Duodenal mucosa (tissue), 2 donors: ENCODE measurements around the gene SPIN2B.

Experiments used
- H3K27ac ChIP-seq: one replicate; pipeline ENCODE4 v1.7.0; 2013; ENCODE audit warnings: low read depth, low read length
- H3K27me3 ChIP-seq, 2 donors: one replicate each; pipeline ENCODE4 v1.7.0; 2013; ENCODE audit warnings: low read length in 2 of 2, control low read depth in 1 of 2; ENCODE audit not compliant: insufficient read depth in 2 of 2, control insufficient read depth in 1 of 2
- H3K36me3 ChIP-seq, 2 donors: one replicate each; pipeline ENCODE4 v1.7.0; 2013; ENCODE audit warnings: low read length in 2 of 2, control low read depth in 1 of 2; ENCODE audit not compliant: insufficient read depth in 2 of 2, control insufficient read depth in 1 of 2
- H3K4me1 ChIP-seq, 2 donors: one replicate each; pipeline ENCODE4 v1.7.0; 2013; ENCODE audit warnings: low read length in 2 of 2, control low read depth in 1 of 2; ENCODE audit not compliant: insufficient read depth in 2 of 2, control insufficient read depth in 1 of 2
- H3K4me3 ChIP-seq, 2 donors: one replicate each; pipeline ENCODE4 v1.7.0; 2013; ENCODE audit warnings: low read length in 2 of 2, low read depth in 1 of 2
- H3K9ac ChIP-seq, 2 donors: one replicate each; pipeline ENCODE4 v1.7.0; 2013; ENCODE audit warnings: low read length in 2 of 2, low read depth in 1 of 2
- H3K9me3 ChIP-seq, 2 donors: one replicate each; pipeline ENCODE4 v1.7.0; 2013; ENCODE audit warnings: low read length in 2 of 2, control low read depth in 1 of 2; ENCODE audit not compliant: control insufficient read depth in 1 of 2

Gene SPIN2B

DNA sequence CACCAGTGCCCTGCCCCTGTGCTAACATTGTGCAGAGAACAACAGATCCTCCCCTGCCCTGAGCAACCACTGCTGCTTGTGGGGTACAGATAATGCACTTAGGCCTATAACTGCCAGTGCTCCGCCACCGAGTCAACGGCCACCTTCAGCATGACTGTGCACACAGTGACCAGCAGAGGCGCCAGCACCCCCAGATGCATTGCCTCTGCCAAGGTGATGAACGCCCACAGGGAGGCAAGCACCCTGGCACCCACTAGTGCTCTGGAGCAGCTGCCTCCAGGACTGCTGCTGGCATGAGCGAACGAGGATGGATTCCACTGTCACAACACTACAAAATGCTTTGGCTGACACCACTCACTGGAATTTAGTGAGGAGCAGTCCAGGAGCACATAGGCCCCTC lies 38.2 kb downstream of the SPIN2B start:
- Histone ChIP-seq H3K9ac (no peak overlapping the region), H3K27me3 (no peaks in the 10 kb centered on the region), H3K36me3 (no peaks in the 10 kb centered on the region), H3K4me3 (no peak overlapping the region), H3K9me3 (no peaks in the 10 kb centered on the region), H3K27ac (no peak overlapping the region), H3K4me1 (no peaks in the 10 kb centered on the region)

DNA sequence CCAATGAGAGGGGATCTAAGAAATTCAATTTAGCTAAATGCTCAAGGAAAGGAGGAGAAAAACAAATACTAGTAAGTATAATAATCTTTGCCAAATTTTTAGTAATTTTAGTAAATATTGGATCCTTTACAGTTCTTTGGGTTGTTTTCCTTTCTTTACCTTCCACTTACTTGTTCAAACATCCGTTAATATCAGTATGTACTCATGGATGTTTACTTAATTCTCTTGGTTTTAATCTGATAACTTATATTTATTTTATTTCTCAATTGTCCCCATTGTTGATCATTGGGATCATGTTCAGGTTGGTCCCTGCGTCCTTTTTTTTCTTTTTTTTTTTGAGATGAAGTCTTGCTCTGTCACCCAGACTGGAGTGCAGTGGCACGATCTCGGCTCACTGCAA lies 46.9 kb downstream of the SPIN2B start:
- Histone ChIP-seq H3K4me1 (no peaks in the 10 kb centered on the region), H3K4me3 (no peak overlapping the region), H3K9ac (no peak overlapping the region), H3K27me3 (no peaks in the 10 kb centered on the region), H3K27ac (no peak overlapping the region), H3K9me3 (no peaks in the 10 kb centered on the region), H3K36me3 (no peaks in the 10 kb centered on the region)

DNA sequence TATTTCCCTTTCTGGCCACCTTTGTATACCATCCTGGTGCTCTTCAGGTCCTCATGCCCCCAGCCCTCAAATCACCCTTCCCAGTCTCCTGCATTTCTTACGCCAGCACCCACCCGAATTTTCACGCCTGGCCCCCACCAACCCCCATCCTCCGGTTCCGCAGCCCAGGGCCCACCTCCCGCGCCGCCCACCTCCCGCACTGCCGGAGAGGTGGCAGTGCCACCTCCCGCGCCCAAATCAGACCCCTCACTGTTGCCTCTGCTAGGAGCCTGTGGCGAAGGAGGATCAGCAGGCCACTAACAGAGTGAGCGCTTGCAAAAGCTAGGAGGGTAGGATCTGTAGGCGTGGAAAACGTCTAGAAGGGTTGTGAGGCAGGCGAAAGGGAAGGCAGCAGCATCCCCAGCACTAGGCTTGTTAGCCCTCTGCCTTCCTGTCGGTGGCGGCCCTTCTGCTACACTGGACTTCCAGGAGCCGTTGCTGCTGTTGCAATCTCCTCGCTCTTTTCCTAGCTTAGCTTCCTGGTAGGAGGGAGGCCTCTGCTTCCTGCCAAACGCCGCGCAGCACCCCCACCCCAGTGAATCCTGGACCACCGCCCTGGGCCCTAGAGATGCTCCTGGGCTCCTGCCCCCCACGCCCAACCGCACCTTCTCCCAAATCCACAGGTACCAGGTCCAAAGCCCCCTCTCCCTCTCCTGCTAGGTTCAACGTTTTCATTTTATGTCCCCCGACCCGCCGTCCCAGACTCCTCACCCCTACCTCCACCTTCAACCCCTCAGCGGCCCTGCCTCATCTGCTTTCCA lies 51.0 kb downstream of the SPIN2B start:
- Histone ChIP-seq H3K36me3 (no peaks in the 10 kb centered on the region), H3K9me3 (no peaks in the 10 kb centered on the region), H3K27me3 (no peaks in the 10 kb centered on the region), H3K27ac (no peak overlapping the region), H3K4me1 (no peaks in the 10 kb centered on the region), H3K9ac (no peak overlapping the region), H3K4me3 (no peak overlapping the region)
